DND-41 (cell line): ENCODE measurements around the gene ATAD3A.

ENCODE experiments used
- ATAC-seq: fragments of 200-7000 bp; cut with Tn5 transposase; 3 replicates; pipeline ENCODE4 v1.9.1; 2021; ENCODE audit warnings: low read depth; ENCODE audit not compliant: insufficient read depth
- DNase-seq: peaks from one replicate; pipeline ENCODE4 v3.0.0-alpha.2; 2020
- H2AFZ ChIP-seq: 2 replicates; pipeline ENCODE4 v1.6.0; 2012; ENCODE audit warnings: low read depth, low read length
- H3K27ac ChIP-seq: 2 replicates; pipeline ENCODE4 v1.5.1; 2012; ENCODE audit warnings: low read length, inconsistent platforms
- H3K27me3 ChIP-seq: fragments of 200-600 bp; sonication (generic); 2 replicates; pipeline ENCODE4 v1.6.0; 2012; ENCODE audit warnings: low read length, mild to moderate bottlenecking, inconsistent platforms; ENCODE audit not compliant: insufficient read depth, poor library complexity
- H3K36me3 ChIP-seq: 2 replicates; pipeline ENCODE4 v1.5.1; 2012; ENCODE audit warnings: low read length, inconsistent platforms; ENCODE audit not compliant: insufficient read depth
- H3K4me1 ChIP-seq: 2 replicates; pipeline ENCODE4 v1.5.1; 2012; ENCODE audit warnings: mild to moderate bottlenecking, low read length; ENCODE audit not compliant: insufficient read depth
- H3K4me2 ChIP-seq: 2 replicates; pipeline ENCODE4 v1.6.0; 2012; ENCODE audit warnings: mild to moderate bottlenecking, moderate library complexity, low read length, inconsistent platforms; ENCODE audit not compliant: insufficient read depth
- H3K4me3 ChIP-seq, 2 experiments: fragments of 200-600 bp in 1 of 2; shearing (Covaris generic) in 1 of 2; 2 replicates each; pipeline ENCODE4 v1.5.1; 2012 to 2016; ENCODE audit warnings: inconsistent platforms in 2 of 2, low read length in 2 of 2, mild to moderate bottlenecking in 2 of 2, low read depth in 1 of 2, moderate library complexity in 1 of 2
- H3K79me2 ChIP-seq: 2 replicates; pipeline ENCODE4 v1.6.0; 2012; ENCODE audit warnings: low read length, inconsistent platforms; ENCODE audit not compliant: insufficient read depth
- H3K9ac ChIP-seq: 2 replicates; pipeline ENCODE4 v1.6.0; 2012; ENCODE audit warnings: low read depth, mild to moderate bottlenecking, inconsistent platforms, low read length, moderate library complexity
- H3K9me3 ChIP-seq: 2 replicates; pipeline ENCODE4 v1.5.1; 2012; ENCODE audit warnings: low read length, moderate library complexity, mild to moderate bottlenecking, inconsistent platforms; ENCODE audit not compliant: insufficient read depth, severe bottlenecking
- H4K20me1 ChIP-seq: 2 replicates; pipeline ENCODE4 v1.6.0; 2012; ENCODE audit warnings: low read length; ENCODE audit not compliant: insufficient read depth
- EZH2 ChIP-seq: IDR thresholded peaks from 3 replicates; pipeline ENCODE4 v1.6.1; 2012; ENCODE audit warnings: borderline replicate concordance, low read depth, mild to moderate bottlenecking, moderate library complexity, low read length, inconsistent platforms; ENCODE audit not compliant: severe bottlenecking
- TF ChIP-seq, protein P1 (sequence below): IDR thresholded peaks from 2 replicates; pipeline ENCODE4 v1.5.1; 2012; ENCODE audit warnings: borderline replicate concordance, low read length, moderate library complexity, mild to moderate bottlenecking; ENCODE audit not compliant: poor library complexity, severe bottlenecking; ENCODE audit errors: extremely low read depth

The ATAD3A gene

DNA sequence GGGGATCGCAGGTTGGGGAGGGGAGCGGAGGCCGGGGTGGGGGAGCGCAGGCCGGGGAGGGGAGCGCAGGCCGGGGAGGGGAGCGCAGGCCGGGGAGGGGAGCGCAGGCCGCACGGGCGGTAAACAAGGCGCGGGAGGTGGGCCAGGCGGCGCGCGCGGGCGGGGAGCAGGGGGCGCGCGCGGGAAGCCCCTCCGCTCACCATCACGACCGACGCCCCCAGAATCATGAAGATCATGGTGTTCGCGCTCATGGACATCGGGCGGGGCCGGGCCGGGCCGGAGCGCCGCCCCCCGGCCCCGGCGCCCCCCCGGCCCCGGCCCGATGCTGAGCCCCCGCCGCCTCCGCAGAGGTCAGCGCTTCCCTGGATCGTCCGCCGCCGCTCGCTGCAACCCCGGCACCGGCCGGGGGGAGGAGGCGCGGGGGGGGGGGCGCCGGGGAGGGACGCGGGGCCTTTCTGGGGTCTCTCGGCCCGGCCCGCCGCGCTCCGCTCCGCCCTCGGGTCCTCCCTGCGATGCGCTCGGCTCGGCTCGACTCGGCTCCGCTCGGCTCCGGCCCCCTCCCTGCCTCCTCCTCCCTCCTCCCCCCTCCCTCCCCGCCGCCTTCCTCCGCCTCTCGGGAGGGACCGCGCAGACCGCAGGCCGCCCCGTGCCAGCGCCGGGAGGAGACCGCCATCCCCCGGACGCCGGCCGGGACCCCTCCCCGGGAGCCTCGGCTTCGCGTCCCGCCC, 28.3 kb downstream of the ATAD3A start, which contains the start of gene TMEM240:
Gene TMEM240, minus strand, starts transcription at position 535 of the 728 bp plus-strand sequence. Its CDS starts 278 bp downstream, at position 257.
- no peak for DNase-seq
- no peaks in the 10 kb centered on the region for H3K9me3 ChIP-seq
- no peak for ATAC-seq
- no peaks in the 10 kb centered on the region for H3K4me1 ChIP-seq
- no peak within 1 kb of the TSS for H2AFZ ChIP-seq
- H3K79me2 ChIP-seq = no peaks in the 10 kb centered on the region
- H3K4me2 ChIP-seq = no peak within 1 kb of the TSS
- TF ChIP-seq, protein P1, sequence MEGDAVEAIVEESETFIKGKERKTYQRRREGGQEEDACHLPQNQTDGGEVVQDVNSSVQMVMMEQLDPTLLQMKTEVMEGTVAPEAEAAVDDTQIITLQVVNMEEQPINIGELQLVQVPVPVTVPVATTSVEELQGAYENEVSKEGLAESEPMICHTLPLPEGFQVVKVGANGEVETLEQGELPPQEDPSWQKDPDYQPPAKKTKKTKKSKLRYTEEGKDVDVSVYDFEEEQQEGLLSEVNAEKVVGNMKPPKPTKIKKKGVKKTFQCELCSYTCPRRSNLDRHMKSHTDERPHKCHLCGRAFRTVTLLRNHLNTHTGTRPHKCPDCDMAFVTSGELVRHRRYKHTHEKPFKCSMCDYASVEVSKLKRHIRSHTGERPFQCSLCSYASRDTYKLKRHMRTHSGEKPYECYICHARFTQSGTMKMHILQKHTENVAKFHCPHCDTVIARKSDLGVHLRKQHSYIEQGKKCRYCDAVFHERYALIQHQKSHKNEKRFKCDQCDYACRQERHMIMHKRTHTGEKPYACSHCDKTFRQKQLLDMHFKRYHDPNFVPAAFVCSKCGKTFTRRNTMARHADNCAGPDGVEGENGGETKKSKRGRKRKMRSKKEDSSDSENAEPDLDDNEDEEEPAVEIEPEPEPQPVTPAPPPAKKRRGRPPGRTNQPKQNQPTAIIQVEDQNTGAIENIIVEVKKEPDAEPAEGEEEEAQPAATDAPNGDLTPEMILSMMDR = no peak
- no peak for TF ChIP-seq EZH2
- H4K20me1 ChIP-seq = peaks cover 40% of the 10 kb centered on the region
- no peak within 1 kb of the TSS for H3K4me3 ChIP-seq
- no peak within 1 kb of the TSS for H3K27ac ChIP-seq
- no peak within 1 kb of the TSS for H3K9ac ChIP-seq
- peaks cover 64% of the 10 kb centered on the region for H3K36me3 ChIP-seq
- no peaks in the 10 kb centered on the region for H3K27me3 ChIP-seq

DNA sequence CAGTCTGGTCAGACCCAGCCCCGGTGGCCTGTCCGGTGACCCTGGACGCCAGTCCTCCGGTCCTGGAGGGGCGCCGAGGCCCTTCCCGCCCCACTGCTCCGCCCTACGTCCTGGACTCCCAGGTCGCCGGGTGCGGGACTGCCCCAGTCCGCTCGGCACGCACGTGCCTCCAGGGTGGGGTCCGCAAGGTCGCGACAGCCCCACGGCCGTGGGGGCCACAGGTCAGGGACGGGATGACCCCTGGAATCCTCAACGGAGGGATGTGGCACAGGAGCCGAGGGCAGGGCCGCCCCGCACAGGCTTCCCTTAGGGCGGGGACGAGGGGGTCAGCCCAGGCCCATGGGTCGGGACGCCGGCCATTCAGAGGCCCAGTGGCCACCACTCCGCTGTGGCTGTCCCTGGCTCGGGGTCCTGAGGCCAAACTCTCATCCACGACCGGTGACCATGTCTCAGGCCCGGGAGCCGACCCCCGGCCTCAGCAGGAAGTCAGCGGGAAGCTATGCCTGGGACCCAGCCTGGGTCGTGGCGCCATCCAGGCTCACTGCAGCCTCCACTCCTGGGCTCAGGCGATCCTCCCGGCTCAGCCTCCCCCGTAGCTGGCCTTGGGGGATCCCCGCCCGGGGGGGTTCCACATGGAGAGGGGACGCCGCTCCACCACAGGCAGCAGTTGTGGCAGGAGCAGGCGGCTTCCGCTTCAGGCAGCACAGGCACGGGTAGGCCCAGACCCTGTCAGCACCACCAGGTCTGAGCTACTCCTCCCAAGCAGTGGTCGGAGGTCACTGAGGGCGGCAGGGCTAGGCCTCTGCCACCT, 29.1 kb downstream of the ATAD3A start:
- DNase-seq (no peak), ATAC-seq (no peak)
- Histone ChIP-seq H3K36me3 (peaks cover 67% of the 10 kb centered on the region), H3K9me3 (no peaks in the 10 kb centered on the region), H3K4me2 (no peak overlapping the region), H3K27me3 (no peaks in the 10 kb centered on the region), H3K27ac (no peak overlapping the region), H3K9ac (no peak overlapping the region), H3K4me3 (no peak overlapping the region), H2AFZ (no peak overlapping the region), H3K79me2 (0 out of 2 replicates have a peak, but pooled peaks cover 1% of the 10 kb centered on the region), H4K20me1 (peaks cover 42% of the 10 kb centered on the region), H3K4me1 (no peaks in the 10 kb centered on the region)
- TF ChIP-seq, protein P1 = no peak
- no peak for TF ChIP-seq EZH2

DNA sequence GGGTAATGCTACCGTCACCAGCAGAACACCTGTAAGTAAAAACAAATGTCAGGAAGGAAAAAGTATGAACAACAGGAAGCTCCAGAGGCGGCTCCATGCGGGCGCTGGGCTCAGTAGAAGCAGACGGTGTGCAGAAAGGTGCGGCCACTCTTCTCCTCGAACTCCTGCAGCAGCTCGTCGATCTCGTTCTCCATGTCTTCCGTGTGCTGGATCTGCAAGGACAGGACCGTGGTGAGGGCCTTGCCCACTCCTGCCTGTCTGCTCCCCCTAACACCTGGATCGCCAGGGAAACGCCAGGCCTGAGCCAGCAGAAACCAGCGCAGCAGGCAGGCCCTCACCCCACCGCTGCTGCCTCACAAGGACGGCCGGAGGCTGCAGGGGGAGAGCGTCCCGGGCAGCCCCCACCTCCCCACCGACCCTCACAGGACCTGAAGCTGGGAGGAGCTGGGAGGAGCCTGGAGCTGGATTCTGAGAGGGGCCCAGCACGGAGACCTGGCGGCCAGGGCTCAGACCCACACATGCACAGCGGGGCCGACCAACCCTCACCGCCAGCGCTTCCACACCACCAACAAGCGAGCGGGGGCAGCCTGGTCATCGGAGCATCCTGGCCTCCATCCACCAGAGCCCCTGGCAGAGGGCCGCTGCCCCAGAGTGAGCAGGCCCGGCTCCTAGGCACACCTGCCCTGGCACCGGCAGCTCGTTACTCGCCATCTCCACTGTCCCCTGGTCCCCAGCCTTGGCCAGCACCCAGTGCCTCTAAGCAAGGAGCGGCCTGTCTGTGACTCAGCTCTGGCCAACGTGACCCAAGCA, 30.2 kb downstream of the ATAD3A start:
- no peaks in the 10 kb centered on the region for H3K4me1 ChIP-seq
- no peak overlapping the region for H3K4me3 ChIP-seq
- no peak overlapping the region for H3K27ac ChIP-seq
- TF ChIP-seq EZH2 = no peak
- TF ChIP-seq, protein P1 = no peak
- H3K9ac ChIP-seq = no peak overlapping the region
- peaks cover 40% of the 10 kb centered on the region for H4K20me1 ChIP-seq
- DNase-seq (no peak), ATAC-seq (no peak)
- peaks cover 75% of the 10 kb centered on the region for H3K36me3 ChIP-seq
- peaks cover 4% of the 10 kb centered on the region; the same call in 1 of the 2 replicates for H3K79me2 ChIP-seq
- H3K4me2 ChIP-seq = no peak overlapping the region
- no peaks in the 10 kb centered on the region for H3K9me3 ChIP-seq
- H2AFZ ChIP-seq = no peak overlapping the region
- H3K27me3 ChIP-seq = no peaks in the 10 kb centered on the region
